CD4-positive, alpha-beta T cell treated with Interleukin-2 at 100 ng/mL for 4 hours (primary cell): ENCODE results near the gene MAPK13.
"Not testable (repeated sequence)": the region's sequence is repeated elsewhere in the genome, so short reads cannot be mapped to it uniquely, and the experiment has no call there.

ENCODE experiments used
- DNase-seq: peaks from one replicate; pipeline ENCODE4 v3.0.0-alpha.2; 2020; ENCODE audit warnings: low spot score

MAPK13 gene

DNA sequence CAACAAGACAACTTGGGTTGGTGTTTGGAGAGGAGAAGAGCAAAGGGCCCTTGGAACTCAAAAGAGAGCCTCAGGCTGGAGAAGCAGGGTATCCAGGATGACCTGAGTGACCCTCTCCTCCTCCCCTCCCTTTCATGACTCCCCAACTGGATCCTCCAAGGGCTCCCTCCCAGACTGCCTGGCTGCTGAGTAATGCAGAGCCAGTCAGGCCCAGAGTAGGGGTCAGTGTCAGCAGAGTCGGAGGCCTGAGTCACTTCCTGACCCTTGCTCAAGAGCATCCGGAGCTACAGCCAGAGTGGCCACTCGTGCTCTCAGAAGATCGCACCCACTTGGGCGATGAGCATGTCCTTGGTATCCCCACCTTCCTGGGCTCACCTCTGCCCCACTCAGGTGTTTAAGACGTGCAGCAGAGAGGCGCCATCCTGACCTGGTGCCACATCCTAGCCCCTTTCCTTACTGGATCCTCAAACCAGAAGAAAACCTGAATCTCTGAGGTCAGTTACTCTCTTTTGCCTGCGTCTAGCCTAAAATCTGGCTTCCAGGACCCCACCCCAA, 2.8 kb upstream of the MAPK13 start:
- DNase-seq = no peak

DNA sequence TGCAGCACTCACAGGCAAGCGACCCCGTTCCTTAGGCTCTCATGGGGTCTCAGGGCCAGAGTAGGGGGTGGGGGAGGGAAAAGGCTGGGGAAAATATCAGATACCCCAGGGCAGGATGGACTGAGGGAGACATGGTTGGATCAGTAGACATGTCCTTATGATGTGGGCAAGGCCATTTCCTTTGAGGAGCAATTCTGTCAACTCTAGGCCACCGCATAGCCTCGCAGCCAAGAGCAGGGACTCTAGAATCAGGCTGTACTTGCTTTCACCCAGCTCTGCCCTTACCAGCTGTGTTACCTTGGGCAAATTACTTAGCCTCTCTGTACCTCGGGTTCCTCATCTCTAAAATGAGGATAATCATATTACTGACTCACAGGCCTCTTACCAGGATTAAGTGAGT, 2.2 kb upstream of the MAPK13 start:
- no peak for DNase-seq

DNA sequence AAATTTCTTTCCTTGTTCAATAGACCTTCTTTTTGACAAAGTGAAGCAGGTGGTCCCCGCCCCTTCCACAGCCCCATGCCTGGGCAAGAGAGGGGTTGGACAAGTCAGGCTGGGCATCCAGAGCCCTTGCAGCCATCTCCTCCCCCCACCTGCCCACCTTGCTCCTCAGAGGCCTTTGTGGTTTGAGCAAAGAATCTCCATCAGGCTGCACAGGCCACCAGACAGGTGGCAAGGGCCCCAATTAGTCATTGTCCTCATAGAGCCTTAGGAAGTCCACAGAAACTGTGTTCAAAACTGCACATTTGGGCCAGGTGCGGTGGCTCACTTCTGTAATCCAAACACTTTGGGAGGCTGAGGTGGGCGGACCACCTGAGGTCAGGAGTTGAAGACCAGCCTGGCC, 1.5 kb upstream of the MAPK13 start:
- DNase-seq = no peak

DNA sequence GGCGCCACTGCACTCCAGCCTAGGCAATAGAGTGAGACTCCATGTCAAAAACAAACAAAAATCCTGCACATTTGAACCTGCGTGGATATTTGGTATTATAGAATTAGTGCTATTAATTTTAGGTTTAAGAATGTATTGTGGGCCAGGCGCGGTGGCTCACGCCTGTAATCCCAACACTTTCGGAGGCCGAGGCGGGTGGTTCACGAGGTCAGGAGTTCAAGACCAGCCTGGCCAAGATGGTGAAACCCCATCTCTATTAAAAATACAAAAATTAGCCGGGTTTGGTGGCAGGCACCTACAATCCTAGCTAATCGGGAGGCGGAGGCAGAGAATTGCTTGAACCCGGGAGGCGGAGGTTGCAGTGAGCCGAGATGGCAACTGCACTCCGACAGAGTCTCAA, 979 bp upstream of the MAPK13 start:
- not testable (repeated sequence) for DNase-seq

DNA sequence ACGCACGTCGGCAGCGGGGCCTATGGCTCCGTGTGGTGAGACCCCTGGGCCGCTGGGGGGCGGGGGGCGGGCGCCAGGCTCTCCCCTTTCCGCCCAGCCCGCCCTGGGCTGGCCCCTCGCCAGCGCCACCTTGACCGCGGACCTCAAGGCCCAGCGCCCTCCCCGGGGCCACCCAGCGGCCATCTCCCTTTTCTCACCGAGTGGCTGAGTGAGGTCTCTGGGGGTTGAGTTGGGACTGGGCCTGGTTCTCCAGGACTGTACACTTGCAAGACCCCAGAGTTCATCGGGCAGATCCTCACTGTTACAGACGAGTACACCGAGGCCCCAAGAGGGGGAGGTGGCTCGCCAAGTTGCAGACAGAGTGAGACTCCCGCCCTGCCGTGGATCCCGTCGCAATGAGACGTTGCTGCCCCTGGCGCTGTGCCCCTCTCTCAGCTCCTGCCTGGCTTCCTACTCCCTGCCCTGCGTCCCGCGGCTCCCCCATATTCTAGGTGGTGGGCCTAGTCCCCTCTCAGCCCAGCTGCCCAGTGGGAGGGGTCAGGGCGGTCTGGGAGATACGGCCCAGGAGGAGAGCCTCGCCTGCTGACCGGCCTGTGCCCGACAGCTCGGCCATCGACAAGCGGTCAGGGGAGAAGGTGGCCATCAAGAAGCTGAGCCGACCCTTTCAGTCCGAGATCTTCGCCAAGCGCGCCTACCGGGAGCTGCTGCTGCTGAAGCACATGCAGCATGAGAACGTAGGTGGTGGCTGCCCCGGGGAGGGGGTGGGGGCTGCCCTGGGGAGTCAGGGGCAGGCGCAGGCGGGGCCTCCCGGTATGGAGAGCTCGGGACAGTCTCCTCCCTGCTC, 576 bp downstream of the MAPK13 start:
- peak; percentile 42 for DNase-seq

DNA sequence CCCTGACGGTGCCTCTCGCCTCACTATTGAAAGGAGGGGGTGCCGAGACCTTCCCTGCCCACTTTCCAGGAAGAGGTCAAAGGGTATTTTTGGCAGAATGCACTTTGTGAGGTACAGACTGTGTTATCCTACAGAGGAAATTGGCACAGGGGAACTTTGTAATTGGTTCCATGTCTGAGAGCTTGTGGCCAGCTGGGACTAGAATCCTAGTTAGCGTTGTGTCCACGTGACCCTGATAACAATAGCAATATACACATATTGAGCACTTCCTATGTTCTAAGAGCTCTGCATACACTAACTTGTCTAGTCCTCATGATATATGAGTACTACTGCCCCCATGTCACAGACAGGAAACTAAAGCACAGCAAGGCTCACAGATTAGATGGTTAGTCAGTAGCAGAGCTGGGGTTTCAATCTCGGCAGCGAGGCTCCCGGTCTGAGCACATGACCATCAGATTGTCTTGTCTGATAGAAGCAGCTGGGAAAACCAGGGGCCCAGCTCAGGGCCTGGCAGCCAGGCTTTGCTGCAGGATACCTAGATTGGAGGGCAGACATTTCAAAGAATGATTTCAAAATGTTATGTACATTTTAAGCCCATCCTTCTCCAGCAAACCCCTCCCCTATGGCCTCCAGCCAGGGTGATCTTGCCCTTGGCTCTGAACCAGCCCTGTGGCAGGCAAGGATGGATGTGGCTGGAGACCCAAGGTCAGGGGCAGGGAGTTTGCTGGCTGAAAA, 1.4 kb downstream of the MAPK13 start:
- peak; percentile 71 for DNase-seq

DNA sequence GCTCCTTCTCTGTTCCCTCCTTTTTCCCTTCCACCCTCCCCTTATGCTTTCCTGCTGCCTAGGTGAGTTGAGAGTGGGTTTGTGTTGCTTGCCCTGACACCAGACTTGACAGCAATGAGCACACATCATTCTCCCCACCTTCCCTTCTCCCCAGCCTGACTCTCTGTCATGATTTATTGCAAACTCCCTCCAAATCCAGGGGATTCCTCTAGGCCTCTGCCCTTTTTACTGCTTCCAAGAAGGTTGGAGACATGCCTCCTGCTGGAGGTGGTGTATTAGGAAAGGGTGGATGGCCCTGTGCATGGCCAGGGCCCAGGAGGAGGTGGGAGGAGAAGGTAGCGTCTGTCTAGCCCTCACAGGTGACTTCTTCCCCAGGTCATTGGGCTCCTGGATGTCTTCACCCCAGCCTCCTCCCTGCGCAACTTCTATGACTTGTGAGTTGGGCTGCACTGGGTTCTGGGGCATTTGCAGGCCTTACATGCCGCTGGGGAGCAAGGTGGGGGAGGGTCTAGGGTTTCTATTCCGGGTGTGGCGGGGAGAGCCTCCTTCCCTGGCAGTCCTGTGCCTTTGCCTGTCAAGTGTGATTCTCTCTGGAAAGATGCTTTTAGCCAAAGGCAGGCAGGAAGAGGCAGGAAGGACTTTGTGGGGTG, 2.1 kb downstream of the MAPK13 start:
- DNase-seq = no peak

DNA sequence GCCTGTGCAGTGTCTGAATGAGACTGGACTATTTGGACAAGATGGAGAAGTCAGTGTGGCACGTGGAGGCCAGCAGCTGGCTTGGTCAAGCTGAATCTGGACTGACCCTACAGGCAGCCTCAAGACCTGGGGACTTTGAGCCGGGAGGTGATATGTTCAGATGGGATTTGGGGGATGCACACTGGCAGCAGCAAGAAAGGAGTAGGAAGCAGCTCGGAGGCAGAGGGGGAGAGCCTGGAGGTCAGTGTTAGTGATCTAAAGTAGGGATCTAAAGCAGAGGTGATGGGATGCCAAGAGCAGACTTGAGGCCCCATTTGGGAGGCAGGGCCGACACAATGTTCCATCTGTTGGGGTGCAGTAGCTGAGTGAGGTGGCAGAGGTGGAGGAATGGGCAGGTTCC, 2.8 kb downstream of the MAPK13 start:
- no peak for DNase-seq

DNA sequence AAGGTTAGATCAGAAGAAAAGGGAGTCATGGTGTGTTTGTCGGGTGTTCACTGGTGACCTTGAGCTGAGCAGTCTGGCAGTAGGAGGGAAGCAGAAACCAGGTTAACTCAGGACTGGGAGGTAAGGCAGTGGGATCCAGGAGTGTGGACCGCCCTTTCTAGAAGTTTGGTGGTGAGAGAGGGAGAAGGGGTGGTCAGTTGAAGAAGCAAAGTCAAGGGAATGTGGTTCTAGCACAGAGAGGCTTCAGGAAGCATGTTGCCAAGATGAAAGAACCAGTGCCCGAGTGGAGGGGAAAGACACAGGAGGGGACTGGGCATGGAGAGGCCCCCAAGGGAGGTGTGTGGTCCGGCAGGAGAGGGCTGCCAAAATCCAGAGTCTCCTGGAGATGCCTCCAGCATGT, 3.6 kb downstream of the MAPK13 start:
- DNase-seq = no peak

DNA sequence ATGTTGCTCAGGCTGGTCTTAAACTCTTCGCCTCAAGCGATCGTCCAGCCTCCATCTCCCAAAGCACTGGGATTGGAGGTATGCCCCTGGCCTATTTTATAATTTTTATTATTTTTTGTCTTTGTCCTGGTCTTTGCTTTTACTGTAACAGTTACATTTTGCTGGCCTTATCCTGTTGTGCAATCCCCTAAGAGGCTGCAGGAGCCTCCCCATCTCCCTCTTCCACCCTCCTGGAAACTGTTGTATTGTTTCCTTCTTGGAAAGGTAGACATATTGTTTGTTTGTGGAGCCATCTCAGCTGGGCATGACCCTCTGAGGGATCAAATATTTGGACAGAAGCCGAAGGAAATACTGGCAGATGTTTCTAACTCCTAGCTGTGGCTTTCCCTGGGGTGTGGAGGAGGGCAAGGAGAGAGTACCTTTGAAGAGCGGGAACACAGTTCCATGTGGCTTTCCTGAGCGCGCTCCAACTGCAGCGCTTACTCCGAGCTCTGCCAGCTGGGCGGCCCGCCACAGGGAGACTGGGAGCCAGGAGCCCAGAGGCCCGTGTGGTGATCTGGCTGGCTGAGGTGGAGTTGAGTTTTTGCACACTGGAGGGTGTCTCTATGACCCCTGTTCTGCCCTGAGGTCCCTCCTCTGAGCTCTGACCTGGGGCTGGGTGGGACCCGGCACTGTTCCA, 4.9 kb downstream of the MAPK13 start:
- no peak for DNase-seq

DNA sequence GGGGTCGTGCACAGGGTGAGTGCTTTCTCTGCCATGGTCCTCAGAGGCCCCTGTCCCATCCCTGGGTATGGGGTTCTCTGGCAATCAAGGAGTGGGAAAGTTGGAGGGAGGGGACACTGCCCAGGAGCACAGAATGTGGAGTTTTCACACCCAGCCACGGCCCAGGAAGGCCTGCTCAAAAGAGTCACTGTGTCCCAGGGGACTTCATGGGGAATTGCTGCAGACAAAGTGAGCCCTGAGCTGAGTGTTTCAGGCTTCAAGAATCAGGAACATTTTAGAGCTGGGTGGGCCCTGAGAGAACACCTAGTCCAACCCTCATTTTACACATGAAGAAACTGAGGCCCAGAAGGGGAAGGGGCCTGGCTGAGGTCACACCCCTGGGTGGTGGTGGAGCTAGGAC, 5.7 kb downstream of the MAPK13 start:
- no peak for DNase-seq

DNA sequence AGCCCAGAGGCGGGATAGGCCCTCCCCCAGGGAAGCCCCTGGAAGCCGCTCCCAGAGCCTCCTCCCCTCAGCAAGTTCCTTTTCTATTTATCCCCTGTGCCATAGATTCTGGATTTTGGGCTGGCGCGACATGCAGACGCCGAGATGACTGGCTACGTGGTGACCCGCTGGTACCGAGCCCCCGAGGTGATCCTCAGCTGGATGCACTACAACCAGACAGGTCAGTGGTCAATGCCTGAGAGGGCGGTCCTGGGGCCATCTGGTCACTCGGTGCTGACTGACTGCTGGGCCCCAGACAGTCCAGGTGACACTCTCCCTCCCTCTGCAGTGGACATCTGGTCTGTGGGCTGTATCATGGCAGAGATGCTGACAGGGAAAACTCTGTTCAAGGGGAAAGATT, 6.2 kb downstream of the MAPK13 start:
- DNase-seq = no peak

DNA sequence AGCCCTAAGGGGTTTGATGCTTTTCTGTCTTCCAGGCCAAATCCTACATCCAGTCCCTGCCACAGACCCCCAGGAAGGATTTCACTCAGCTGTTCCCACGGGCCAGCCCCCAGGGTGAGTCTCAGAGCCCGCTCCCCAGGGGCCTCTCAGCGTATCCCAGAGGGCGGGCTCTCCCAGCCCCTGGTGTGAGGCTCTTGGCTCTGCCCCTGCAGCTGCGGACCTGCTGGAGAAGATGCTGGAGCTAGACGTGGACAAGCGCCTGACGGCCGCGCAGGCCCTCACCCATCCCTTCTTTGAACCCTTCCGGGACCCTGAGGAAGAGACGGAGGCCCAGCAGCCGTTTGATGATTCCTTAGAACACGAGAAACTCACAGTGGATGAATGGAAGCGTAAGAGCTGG, 8.4 kb downstream of the MAPK13 start:
- DNase-seq = no peak

DNA sequence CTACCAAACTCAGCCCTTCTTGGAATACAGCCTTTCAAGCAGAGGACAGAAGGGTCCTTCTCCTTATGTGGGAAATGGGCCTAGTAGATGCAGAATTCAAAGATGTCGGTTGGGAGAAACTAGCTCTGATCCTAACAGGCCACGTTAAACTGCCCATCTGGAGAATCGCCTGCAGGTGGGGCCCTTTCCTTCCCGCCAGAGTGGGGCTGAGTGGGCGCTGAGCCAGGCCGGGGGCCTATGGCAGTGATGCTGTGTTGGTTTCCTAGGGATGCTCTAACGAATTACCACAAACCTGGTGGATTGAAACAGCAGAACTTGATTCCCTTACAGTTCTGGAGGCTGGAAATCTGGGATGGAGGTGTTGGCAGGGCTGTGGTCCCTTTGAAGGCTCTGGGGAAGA, 9.1 kb downstream of the MAPK13 start:
- DNase-seq = no peak

DNA sequence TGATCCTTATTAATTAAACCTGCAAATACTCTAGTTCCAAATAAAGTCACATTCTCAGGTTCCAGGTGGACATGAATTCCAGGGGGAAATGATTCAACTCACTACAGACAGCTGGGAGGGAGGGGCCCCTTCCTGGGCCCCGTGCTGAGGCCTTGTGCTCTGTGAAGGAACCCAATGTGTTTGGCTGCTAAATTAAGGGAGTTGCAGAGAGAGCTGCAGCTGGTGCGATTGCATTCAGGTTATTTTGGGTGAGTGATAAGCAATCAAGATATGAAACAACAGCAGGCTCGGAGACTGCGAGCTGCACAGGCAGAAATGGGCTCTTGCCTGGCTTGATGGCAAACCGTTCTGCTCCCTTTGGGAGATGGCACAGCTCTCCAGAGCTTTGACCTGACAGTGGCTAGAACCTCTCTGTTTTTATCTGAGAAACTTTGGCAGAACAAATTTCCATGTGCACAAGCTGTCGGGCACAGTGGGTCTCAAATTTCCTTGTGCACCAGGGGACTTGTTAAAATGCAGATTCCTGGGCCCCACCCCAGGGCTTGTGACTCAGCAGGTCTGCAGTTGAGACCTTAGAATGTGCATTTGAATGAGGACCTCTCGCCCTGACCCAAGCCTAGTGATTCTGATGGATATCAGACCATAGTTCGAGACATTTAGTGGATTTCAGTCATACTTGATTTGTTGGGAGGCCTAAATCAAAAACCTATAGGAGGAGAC, 9.8 kb downstream of the MAPK13 start:
- DNase-seq = no peak

DNA sequence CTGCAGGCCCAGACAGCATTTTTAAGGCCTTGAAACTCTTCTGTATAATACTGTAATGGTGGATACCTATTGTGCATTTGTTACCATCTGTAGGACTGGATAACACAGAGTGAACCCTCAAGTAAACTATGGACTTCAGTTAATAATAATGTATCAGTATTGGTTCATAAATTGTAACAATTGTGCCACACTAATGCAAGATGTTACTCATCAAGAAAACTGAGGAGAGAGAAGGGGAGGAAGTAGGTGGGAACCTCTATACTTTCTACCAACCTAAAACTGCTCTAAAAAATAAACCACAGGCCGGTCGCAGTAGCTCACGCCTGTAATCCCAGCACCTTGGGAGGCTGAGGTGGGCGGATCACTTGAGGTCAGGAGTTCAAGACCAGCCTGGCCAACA, 10.8 kb downstream of the MAPK13 start:
- no peak for DNase-seq

DNA sequence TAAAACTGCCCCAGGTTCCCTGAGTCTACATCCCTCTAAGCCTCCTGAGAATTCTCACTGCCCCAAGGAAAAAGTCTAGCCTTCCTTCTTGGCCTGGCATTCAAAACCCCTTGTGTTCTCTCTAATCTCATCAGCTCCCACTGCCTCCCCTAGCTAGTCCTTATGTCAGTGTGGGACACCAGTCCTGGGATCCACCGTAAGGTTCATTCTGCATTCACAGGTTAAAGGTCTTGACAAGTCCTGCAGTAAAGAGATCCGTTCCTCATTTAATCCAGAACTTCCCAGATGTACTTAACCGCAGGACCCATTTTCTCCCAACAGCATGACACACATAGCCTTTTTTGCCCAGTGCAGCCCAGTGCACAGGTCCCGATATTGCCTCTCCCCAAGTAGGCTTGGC, 11.6 kb downstream of the MAPK13 start:
- DNase-seq = no peak

DNA sequence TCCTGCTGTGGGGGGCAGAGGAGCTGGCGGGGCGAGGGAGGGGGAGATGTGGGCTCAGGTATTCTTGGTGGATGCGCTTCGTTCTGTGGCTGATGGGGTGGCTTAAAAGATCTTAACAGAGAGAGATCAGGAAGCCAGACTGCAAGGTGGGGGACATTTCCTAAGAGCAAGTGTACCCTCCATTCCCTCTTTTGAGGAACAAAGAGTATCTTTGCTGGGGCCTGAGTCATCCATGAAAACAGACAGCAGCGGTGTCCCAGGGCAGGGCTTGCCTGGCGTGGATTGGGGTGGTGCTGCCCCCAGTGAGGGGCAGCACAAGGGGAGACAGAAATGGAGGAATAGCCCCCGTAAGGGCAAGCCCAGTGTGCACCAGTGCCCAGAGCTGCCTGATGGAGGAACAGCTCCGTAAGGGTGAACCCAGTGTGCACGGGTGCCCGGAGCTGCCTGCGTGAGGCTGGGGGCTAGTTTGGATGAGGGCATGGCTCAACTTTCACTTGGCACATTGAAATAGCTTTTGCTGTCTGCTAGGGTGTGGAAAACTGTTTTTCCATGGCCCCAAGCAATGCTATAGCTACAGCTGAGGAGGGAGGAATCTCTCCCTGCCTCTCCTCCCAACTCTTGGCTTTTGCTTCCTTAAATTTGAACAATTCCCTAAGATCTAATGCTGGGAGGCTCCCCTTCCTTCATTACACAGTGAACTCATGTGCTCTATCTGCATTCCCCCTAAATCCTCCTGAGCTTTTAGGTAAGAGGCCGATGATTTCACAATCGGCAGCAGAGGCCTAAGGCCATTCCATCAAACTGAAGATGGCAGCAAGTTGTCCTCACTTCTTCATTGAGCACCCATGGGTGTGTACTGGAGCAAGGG, 12.9 kb downstream of the MAPK13 start:
- DNase-seq = no peak

DNA sequence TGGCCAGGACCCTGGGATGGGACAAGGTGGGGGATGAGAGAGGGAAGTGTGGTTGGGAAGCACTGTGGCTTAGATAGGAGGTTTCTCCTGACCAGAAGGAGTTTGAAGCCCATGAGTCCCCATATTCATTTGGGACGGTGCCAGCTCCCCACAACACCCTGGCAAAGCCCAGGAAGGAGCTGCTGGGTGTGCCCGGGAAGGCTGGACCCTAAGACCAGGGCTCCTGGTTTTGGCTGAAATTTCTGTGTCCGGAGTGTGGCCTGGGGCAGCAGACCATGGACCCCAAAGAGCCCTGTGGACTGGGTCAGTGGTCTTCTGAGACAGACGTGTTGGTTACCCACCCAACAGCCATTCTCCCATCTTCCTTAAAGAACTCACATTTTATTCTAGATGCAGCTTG, 15.2 kb downstream of the MAPK13 start:
- no peak for DNase-seq

DNA sequence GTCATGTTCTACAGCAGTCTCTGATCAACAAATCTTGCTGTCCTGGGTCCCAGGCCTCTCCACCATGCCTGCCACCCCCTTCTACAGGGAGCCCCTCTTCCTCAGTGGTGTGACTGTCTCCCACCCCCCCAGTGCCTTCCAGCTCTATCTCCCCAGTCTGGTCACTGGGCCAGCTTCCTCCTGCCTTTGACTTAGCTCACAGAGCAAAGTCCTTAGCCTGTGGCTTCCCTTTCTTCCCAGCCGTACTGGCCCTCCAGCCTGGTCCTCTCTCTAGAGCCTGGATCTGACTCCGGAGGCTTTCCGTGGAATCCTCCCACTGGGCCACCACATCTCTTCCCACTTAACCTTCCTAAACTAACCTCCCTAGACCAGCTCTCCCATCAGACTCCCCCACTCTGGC, 17.0 kb downstream of the MAPK13 start:
- DNase-seq = no peak

DNA sequence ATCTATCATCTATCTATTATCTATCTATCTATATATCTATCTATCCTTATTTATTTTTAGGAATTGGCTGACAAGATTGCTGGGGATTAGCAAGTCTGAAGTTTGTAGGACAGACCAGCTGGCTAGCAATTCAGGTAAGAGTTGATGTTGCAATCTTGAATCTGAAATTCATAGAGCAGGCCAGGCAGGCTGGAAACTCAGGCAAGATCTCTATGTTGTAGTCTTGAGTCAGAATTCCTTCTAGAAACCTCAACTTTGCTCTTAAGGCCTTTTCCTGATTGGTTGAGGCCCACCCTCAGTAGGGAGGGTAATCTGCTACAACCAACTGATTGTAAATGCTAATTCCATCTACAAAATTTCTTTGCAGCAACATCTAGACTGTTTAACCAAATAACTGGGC, 19.2 kb downstream of the MAPK13 start:
- DNase-seq = no peak
